Suprapubic skin (tissue), 4 donors: ENCODE measurements around the gene MLXIP. TPM values are rescaled to one million over a fixed set of nuclear protein-coding genes. Genes with fewer than 3 reads are reported as not detected.

Source experiments
- DNase-seq, 2 donors: peaks; one replicate each; pipeline ENCODE4 v3.0.0-alpha.2; 2019; ENCODE audit warnings: low spot score in 2 of 2
- H3K27ac ChIP-seq: fragments of 200-600 bp; sonication (generic); one replicate; pipeline ENCODE4 v1.5.1; 2019
- H3K27me3 ChIP-seq: fragments of 200-600 bp; sonication (generic); one replicate; pipeline ENCODE4 v1.5.1; 2019
- H3K36me3 ChIP-seq: fragments of 200-600 bp; sonication (generic); one replicate; pipeline ENCODE4 v1.5.1; 2019
- H3K4me1 ChIP-seq: fragments of 200-600 bp; sonication (generic); one replicate; pipeline ENCODE4 v1.5.1; 2019
- H3K4me3 ChIP-seq: fragments of 200-600 bp; sonication (generic); one replicate; pipeline ENCODE4 v1.5.1; 2019; ENCODE audit warnings: mild to moderate bottlenecking
- H3K9me3 ChIP-seq: fragments of 200-600 bp; sonication (generic); one replicate; pipeline ENCODE4 v1.5.1; 2019
- EP300 ChIP-seq: sonication (generic); formaldehyde crosslinking; IDR thresholded peaks from one replicate; pipeline ENCODE4 v1.6.1; 2017; ENCODE audit warnings: antibody characterized with exemption
- POLR2A ChIP-seq, 2 donors: fragments of 450-650 bp; IDR thresholded peaks; one replicate each; pipeline ENCODE4 v1.6.1; 2017; ENCODE audit warnings: antibody characterized with exemption in 2 of 2, mild to moderate bottlenecking in 2 of 2, moderate library complexity in 2 of 2
- POLR2AphosphoS5 ChIP-seq, 3 donors: sonication (generic); formaldehyde crosslinking; IDR thresholded peaks; one replicate each; pipeline ENCODE4 v1.6.1; 2017; ENCODE audit warnings: antibody characterized with exemption in 3 of 3
- WGBS: methylation state at CpG from one replicate; pipeline ENCODE4 v1.1.5; 2018; 5-methylcytosine and 5-hydroxymethylcytosine counted together
- total RNA-seq, 4 donors: library from RNA; depleted of rRNA; stranded (reverse); fragments of >200 nt; gene quantifications; one replicate each; pipeline ENCODE4 v1.1.0, GENCODE V29; 2016
- TF ChIP-seq, protein P1 (sequence below), 2 donors: fragments of 200-600 bp in 1 of 2; fragments of 450-650 bp in 1 of 2; sonication (generic) in 1 of 2; IDR thresholded peaks; one replicate each; pipeline ENCODE4 v1.5.1; 2016 to 2019; ENCODE audit warnings: antibody characterized with exemption in 2 of 2, mild to moderate bottlenecking in 1 of 2, moderate library complexity in 1 of 2

MLXIP gene
- total RNA-seq, 4 donors from 2014 or later = 25.2 to 91.4 (median 35.4) TPM

DNA sequence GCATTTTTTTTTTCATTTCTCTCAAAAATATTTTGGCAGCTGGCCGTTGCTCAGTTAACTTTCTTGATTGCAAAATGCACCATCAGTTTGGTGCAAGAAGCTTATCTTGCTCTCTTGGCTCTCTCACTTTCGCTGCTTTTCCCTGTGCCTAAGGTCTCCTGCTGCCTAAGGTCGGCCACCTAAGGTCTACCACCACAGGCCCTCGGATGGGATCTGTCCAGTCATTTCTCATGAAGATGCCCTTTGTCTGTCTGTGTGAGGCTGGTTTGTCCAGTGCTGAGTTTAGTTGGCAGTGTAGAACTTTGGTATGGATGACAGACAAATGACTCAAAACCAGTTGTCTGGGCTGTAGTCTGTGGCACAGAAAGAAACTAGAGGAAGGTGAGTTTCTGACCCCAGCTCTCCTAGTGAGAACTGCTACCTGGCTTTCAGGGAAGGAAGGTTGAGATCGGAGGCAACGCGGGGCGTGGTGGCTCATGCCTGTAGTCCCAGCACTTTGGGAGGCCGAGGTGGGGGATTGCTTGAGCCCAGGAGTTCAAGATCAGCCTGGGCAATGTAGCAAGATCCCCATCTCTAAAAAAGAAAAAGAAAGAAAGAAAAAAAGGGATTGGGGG lies 2.6 kb downstream of the MLXIP start:
- Histone ChIP-seq H3K9me3 (no peaks in the 10 kb centered on the region), H3K4me3 (peak overlapping the region; percentile 79), H3K27me3 (no peaks in the 10 kb centered on the region), H3K27ac (peak overlapping the region; percentile 87), H3K4me1 (peaks cover 54% of the 10 kb centered on the region), H3K36me3 (peaks cover 23% of the 10 kb centered on the region)
- WGBS = 48% methylated on average over 9 of the region's 9 CpGs
- TF ChIP-seq, protein P1, sequence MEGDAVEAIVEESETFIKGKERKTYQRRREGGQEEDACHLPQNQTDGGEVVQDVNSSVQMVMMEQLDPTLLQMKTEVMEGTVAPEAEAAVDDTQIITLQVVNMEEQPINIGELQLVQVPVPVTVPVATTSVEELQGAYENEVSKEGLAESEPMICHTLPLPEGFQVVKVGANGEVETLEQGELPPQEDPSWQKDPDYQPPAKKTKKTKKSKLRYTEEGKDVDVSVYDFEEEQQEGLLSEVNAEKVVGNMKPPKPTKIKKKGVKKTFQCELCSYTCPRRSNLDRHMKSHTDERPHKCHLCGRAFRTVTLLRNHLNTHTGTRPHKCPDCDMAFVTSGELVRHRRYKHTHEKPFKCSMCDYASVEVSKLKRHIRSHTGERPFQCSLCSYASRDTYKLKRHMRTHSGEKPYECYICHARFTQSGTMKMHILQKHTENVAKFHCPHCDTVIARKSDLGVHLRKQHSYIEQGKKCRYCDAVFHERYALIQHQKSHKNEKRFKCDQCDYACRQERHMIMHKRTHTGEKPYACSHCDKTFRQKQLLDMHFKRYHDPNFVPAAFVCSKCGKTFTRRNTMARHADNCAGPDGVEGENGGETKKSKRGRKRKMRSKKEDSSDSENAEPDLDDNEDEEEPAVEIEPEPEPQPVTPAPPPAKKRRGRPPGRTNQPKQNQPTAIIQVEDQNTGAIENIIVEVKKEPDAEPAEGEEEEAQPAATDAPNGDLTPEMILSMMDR (IDR thresholded peaks at IDR 0.05) = no peak
- TF ChIP-seq EP300 (no peak), POLR2A (IDR thresholded peaks at IDR 0.05) (no peak), POLR2AphosphoS5 (IDR thresholded peaks at IDR 0.05) (no peak)
- peak in 1 of 2 donors; percentile 53 for DNase-seq

DNA sequence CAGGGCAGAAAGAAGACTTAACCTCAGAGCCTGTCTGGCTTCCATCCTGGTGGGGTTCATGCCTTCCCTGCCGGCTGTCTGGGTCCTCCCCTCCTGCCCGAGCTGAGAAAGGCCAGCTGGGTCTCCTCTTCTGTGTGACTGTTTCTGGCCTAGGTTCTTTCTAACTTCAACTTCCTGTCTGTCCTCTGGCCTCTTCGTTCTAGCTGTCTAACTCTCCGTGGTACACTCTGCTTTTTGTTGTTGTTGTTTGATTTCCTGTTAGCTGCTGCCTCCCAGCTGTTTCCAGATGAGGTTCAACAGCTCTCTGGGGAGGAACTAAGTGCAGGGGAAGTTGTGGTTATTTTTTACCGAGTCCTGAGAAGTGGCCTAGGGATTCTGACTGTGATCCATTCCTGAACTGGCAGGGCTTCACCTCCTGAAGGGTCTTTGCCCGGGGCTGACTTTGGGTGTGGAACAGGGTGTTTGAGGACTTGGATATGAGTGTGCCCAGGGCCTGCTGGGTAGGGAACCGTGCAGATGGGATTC lies 3.2 kb downstream of the MLXIP start:
- DNase-seq = peak in 1 of 2 donors; percentile 60
- Histone ChIP-seq H3K9me3 (no peaks in the 10 kb centered on the region), H3K4me3 (peak overlapping the region; percentile 79), H3K4me1 (peaks cover 60% of the 10 kb centered on the region), H3K36me3 (peaks cover 24% of the 10 kb centered on the region), H3K27me3 (no peaks in the 10 kb centered on the region), H3K27ac (peak overlapping the region; percentile 87)
- 3% methylated on average over 7 of the region's 7 CpGs for WGBS
- TF ChIP-seq, protein P1 (IDR thresholded peaks at IDR 0.05) = no peak
- TF ChIP-seq POLR2AphosphoS5 (IDR thresholded peaks at IDR 0.05) = no peak
- no peak for TF ChIP-seq EP300
- TF ChIP-seq POLR2A (IDR thresholded peaks at IDR 0.05) = no peak

DNA sequence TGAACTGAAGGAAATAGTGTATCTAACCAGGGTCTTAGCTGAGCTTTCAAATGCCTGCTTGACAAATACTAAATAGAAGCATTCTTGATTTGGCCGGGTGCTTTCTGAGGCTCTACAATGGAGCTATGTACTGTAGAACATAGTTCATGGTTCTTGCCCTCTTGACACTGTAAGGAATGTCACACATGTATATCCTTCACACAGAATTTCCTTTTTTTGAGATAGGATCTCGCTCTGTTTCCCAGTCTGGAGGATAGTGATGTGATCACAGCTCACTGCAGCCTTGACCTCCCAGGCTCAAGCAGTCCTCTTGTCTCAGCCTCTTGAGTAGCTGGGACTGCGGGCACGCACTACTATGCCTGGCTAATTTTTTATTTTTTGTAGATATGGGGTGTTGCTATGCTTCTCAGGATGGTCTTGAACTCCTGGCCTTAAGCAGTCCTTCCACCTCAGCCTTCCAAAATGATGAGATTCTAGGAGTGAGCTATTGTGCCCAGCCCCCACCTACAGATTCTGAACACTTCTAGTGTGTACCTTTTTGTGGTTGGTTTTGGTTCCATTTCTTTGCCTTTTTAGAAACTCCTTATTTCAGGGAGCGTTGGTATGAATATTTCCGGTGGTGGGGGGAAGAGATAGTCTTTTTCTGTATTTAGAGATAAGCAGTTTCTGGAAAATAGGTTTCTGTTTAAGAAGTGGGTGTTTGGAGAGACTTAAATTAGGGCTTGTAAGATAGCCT lies 4.2 kb downstream of the MLXIP start:
- TF ChIP-seq POLR2A (IDR thresholded peaks at IDR 0.05) = no peak
- TF ChIP-seq POLR2AphosphoS5 (IDR thresholded peaks at IDR 0.05) = no peak
- no peak for TF ChIP-seq EP300
- TF ChIP-seq, protein P1 (IDR thresholded peaks at IDR 0.05) = no peak
- H3K36me3 ChIP-seq = peaks cover 27% of the 10 kb centered on the region
- WGBS = 77% methylated on average over 6 of the region's 6 CpGs
- DNase-seq = peak in 1 of 2 donors; percentile 24
- H3K27me3 ChIP-seq = no peaks in the 10 kb centered on the region
- H3K27ac ChIP-seq = no peak overlapping the region
- H3K4me3 ChIP-seq = no peak overlapping the region
- peaks cover 68% of the 10 kb centered on the region for H3K4me1 ChIP-seq
- H3K9me3 ChIP-seq = no peaks in the 10 kb centered on the region

DNA sequence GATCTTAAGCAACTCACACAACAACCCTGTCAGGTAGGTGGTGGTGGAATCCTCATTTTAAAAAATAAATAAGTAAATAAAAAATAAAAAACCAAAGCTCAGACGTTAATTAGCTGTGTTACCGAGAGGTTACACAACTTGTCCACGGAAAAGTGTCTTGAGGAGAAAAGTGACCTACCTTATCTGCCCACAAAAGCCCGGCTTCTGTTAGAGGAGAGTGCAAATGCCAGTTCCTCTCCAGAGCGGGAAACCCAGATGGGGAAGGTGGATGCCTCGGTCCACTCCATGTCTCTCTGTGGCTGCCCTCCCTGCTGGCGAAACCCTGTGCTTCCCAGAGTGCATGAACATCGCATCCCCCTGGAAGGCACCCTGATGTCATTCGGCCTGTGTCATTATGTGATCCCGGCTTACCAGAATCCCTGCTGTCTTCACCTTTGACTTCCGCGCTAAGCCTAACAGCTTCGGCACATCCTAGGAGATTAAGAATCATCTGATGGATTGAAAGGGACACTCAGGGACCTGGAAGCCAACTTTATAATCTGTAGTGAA lies 6.4 kb downstream of the MLXIP start:
- Histone ChIP-seq H3K27ac (no peak overlapping the region), H3K4me3 (no peak overlapping the region), H3K27me3 (no peaks in the 10 kb centered on the region), H3K36me3 (peaks cover 27% of the 10 kb centered on the region), H3K4me1 (peaks cover 72% of the 10 kb centered on the region), H3K9me3 (no peaks in the 10 kb centered on the region)
- no peak for TF ChIP-seq EP300
- TF ChIP-seq, protein P1 (IDR thresholded peaks at IDR 0.05) = no peak
- no peak for TF ChIP-seq POLR2AphosphoS5 (IDR thresholded peaks at IDR 0.05)
- no peak for TF ChIP-seq POLR2A (IDR thresholded peaks at IDR 0.05)
- peak in 1 of 2 donors; percentile 54 for DNase-seq
- 95% methylated on average over 13 of the region's 13 CpGs for WGBS

DNA sequence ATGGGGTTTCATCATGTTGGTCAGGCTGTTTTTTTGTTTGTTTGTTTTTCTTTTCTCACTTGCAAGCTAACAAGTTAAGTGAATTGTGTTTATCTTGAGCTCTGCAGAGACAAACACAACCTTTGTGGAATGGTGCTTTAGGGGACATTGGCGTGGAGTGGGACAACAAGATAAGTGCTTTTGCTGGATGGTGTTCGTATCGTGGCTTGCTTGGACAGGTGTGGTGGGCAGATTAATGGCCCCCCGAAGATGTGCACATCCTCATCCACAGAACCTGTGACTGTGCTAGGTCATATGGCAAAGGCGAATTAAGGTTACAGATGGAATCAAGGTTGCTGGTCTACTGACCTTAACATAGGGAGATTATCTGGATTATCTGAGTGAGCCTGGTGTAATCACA lies 7.0 kb downstream of the MLXIP start:
- 89% methylated on average over 5 of the region's 5 CpGs for WGBS
- TF ChIP-seq POLR2A (IDR thresholded peaks at IDR 0.05) (no peak), EP300 (no peak), POLR2AphosphoS5 (IDR thresholded peaks at IDR 0.05) (no peak)
- TF ChIP-seq, protein P1 (IDR thresholded peaks at IDR 0.05) = no peak
- Histone ChIP-seq H3K27ac (no peak overlapping the region), H3K36me3 (peaks cover 27% of the 10 kb centered on the region), H3K9me3 (no peaks in the 10 kb centered on the region), H3K4me3 (no peak overlapping the region), H3K27me3 (no peaks in the 10 kb centered on the region), H3K4me1 (peaks cover 70% of the 10 kb centered on the region)
- peak in 1 of 2 donors; percentile 20 for DNase-seq
